GM19193 (cell line): Measurements from ENCODE around the gene RNF125.

Experiments used
- POLR2A ChIP-seq: IDR thresholded peaks from 4 replicates; pipeline ENCODE4 v1.6.1; 2011; ENCODE audit not compliant: insufficient read depth, insufficient read length; ENCODE audit errors: extremely low read depth

Gene RNF125

DNA sequence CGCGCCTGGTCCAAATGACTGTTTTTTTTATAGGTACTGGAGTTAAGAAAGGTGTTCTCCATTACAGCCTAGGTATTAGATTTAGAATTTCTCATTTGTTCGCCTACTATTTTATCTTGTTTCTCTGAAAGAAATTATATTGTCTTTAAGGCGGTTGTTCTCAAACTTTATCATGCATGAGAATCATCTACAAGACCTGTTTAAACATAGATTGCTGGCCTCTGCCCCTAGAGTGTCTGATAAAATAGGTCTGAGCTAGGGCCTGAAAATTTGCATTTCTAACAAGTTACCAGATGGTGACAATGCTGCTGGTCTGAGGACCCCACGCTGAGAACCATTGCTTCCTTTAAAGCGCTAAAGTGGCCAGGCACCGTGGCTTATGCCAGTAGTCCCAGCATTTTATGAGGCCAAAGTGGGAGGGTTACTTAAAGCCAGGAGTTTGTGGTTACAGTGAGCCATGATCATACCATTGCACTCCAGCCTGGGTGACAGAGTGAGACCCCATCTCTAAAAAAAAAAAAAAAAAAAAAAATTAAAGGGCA lies 39.1 kb downstream of the RNF125 start:
- no peak for TF ChIP-seq POLR2A

DNA sequence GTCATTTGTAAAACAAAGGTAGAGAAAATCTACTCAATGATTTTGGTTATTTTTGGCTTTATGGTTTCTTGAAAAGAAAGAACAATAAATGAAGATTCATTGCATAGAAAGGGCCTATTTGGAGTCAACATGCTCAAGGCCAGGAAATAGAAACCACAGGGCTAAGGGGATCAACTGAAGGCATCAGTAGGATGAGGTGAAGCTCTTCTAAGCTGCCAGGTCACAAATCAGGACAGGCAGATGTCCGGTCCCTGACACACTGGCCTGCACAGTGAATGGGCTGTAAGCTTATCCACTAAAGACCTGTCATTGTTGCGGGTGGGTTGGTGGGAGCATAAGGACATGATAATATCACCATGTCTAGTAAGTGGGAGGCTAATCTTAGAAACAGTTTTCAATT lies 41.4 kb downstream of the RNF125 start:
- TF ChIP-seq POLR2A, result no peak

- TF ChIP-seq POLR2A, result no peak
These were observed 48.9 kb downstream of the RNF125 start for GRCh38 chr18:32067375-32068167.

- no peak for TF ChIP-seq POLR2A
These were observed 53.7 kb downstream of the RNF125 start for GRCh38 chr18:32072321-32072720.

DNA sequence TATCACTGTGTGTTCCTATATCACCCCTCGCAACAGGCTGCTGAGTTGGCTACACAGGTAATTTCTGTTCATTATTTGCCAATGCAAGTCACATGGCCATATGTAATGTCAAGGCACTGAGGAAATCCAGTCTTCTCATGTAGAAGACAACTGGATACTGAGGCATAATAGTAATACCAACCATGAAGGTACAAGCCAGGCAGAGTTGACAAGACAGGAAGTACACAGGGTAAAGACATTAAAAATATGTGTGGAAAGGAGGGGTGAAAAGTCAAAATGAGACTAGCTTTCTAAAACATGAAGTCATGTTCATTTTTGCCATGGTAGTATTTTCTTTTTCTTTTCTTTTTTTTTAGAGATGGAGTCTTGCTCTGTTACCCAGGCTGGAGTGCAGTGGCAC lies 55.6 kb downstream of the RNF125 start:
- TF ChIP-seq POLR2A, result no peak

DNA sequence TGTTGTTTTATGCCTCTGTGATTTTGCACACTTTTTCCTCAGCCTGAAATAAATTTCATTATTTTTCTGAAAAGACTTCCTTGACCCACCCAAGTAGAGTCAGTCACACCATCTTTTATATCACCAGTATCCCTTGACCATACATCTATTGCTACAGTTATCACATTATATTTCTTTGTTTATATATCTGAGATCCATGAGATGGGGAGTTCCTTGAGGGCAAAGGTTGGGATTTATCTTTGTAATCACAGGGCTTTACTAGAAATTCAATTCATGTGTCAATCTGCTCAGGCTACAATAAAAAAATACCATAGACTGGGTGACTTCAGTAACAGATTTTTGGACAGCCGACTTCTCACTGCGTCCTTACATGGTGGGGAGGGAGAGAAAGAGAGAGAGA lies 60.2 kb downstream of the RNF125 start:
- TF ChIP-seq POLR2A, result no peak

DNA sequence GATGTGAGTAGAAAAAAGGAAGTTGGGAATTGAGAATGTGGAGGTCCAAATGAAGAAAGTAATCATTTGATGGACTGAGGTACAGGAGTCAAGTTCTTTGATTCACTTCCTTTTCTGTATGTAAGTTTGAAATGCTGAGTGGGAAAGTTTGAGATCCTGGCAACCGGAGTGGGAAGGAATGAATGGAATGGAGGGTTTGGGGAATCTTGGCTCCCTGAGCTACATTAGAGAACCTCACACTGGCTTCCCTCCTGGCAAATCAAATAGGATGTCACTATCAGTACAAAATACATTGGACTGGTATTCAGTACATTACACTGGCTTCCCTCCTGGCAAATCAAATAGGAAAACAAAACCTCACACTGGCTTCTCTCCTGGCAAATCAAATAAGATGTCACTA lies 63.3 kb downstream of the RNF125 start:
- TF ChIP-seq POLR2A, result no peak

- no peak for TF ChIP-seq POLR2A
These were observed 65.2 kb downstream of the RNF125 start for GRCh38 chr18:32083781-32084180.

DNA sequence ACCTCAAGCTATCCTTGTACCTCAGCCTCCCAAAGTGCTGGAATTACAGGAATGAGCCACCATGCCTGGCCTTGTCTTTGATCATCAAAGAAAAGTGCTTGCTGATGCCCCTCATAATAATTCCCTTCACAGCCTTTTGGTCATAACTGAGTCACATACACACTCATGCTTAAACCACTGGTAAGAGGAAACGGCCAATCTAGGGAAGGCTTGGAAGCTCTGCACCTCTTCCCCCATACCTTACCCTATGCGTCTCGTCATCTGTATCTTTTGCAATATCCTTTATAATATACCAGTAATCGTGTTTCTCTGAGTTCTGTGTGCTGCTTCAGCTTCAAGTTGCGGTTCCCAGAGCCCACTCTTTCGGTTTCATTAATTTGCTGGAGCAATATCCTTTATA lies 68.3 kb downstream of the RNF125 start:
- no peak for TF ChIP-seq POLR2A

GRCh38 chr18:32091325-32091723 lies 72.7 kb downstream of the RNF125 start:
- no peak for TF ChIP-seq POLR2A

DNA sequence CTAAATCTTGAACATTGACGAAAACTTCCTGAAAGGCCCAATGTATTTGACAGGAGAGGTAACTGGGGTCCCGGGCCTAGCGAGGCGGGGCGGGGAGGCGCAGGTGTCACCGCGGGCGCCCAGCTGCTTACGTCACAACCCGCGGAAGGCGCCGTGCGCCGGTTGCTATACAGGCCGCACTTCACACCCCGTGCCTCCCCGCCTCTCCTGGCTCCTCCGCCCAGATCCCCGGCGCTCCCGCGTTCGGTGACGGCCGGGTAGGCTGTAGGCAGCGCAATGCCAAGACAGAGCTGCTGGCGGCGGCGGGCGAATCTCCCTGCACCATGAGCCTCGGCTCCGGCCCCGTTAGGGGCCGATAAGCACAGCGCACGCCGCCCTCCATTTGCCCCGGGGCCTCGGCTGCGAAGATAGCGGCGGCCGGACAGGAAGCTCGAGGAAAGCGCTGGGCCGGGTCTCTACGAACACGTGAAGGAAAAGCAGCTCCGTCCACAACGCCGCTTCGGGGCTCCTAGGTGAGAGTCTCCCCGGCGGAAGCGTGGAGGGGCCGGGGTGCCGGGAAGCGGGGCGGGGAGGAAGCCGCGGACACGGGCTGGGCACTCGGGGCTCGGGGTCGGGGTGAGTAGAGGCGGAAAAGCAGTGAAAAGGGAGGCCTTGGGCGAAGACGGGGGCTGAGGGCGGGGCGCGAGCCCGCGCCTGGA lies 73.2 kb downstream of the RNF125 start, which contains the start of gene RNF138:
TSS of gene RNF138 (plus strand) at position 151 of the 698 bp plus-strand sequence. CDS start 903 bp downstream, outside the sequence.
- TF ChIP-seq POLR2A, result peak; percentile 86

DNA sequence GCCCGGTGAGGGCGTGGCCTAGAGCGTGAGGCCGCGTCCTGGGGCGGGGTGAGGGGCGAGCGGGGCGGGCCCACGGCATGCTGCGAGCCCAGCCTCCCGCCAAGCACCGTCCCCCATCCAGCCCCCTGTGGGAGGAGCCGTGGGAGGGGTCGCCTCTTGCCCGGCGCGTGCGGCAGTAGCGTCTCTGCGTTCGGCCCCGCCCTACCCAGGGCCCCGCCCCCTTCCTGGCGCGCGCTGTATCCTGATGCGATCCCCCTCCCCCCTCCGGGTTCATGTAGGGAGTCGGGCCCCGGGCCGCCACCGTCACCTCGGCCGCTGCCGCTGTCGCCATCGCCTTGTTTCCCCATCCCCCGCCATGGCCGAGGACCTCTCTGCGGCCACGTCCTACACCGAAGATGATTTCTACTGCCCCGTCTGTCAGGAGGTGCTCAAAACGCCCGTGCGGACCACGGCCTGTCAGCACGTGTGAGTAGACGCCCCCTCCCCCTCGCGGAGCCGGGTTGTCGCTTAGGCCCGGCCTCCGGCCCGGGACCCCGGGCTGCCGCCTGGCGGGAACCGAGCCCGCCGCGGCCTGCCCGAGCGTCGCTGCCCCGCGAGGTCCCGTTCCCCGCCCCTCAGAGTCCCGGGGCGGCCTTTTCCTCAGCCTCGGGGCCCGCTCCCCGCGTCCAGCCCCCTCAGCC lies 73.9 kb downstream of the RNF125 start:
- TF ChIP-seq POLR2A, result peak; percentile 77

DNA sequence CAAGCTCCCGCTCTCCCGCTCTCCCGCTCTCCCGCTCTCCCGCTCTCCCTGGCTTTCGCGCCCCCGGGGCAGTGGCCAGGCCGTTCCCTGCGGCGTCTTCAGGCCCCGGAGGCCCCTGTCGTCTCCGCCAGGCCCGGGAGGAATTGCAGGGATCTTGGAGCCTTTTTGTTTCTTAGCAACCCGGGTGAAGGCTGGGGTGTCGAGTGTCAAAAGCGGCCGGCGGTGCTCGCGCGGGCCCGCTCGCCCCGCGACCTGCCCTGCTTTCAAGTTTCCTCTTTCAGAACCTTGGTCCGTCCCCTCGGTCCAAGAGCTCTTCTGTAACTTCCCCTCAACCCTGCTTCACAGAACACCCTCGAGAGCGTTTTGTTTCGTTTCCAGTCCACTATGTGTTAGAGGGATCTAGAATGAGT lies 74.5 kb downstream of the RNF125 start:
- TF ChIP-seq POLR2A, result no peak

DNA sequence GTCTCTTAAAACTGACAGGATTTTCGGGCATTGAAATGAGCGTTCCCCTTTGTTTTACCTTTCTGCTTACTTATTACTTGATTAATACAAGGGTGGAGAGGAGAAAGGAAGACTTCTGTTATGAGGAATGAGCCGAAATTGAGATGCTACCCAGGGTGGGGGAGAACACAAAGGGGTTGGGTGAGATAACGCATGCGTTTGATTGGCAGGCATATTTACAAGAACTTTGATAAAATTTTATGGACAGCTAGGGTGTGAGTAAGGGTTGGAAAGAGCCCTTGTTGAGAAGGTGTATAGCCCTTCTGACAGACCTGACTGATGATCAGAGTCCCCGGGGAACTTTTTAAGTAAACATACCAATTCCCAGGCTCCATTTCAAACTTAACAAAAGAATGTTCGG lies 74.9 kb downstream of the RNF125 start:
- no peak for TF ChIP-seq POLR2A

- no peak for TF ChIP-seq POLR2A
These were observed 76.7 kb downstream of the RNF125 start for GRCh38 chr18:32095192-32095899.

GRCh38 chr18:32095900-32096229 lies 77.2 kb downstream of the RNF125 start:
- TF ChIP-seq POLR2A, result no peak

- no peak for TF ChIP-seq POLR2A
These were observed 78.3 kb downstream of the RNF125 start for GRCh38 chr18:32096946-32097345.
